Measurements from ENCODE around the gene POM121L2. TPM values are rescaled to one million over a fixed set of nuclear protein-coding genes. Genes with fewer than 3 reads are reported as not detected.
A peak's percentile ranks its signal among the peaks of the same experiment; 100 is the strongest.

The POM121L2 gene
- total and polyA plus RNA-seq, 9 of the 15 experiments (the other 6 are each of a cell fraction or from before 2014, with no cell fraction given): 0.23 to 0.45 TPM; not detected in 7

DNA sequence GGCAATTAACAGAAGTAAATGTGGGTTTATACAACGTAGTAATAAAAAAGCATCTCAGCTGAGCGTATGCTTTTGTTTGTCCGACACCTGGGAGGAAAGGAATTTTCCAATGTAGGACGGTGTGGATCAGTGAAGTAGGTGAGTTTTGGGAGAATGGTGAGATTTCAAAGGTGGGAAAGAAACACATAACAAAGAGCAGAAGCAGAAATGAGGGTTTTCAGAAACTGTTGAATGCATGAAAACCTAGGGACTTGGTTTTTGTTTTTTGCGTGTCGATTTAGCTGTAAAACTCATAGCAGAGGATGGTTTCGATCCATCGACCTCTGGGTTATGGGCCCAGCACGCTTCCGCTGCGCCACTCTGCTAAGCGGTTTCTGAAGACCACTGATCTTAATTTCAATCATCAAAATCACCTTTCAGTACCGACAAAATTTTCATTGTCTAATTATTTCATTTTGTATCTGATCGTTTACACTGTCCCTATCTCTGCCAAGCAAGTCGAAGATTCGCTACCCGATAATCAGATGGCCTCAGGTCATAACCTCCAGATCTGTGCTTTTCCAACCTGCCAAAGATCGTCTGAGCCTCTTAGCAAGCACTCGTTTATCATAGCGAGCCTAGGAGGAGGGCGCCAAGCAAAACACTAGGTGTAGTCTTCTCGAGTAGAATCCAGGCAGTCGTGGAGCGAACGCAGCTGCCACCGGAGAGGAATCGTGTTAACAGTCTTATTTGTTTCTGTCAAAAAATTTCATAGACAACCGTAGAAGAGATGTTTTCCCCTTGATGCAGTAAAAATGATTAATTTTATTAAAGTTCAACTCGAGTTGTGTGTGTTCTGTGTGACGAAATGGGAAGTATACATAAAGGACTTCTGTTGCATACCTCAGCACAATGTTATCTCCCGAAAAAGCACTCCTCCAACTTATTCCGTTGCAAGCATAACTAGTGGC is 20.9 kb upstream of the POM121L2 start (continued):
- TF ChIP-seq NBN (IDR thresholded peaks at IDR 0.05; ENCODE audit: low read depth): 0 out of 2 replicates have a peak, but pooled peaks have one; percentile 69
- TF ChIP-seq TAF9B (IDR thresholded peaks at IDR 0.05; ENCODE audit: partially characterized antibody): no peak
- TF ChIP-seq RFX5 (IDR thresholded peaks at IDR 0.05; ENCODE audit: low read depth, low read length): peak; percentile 70; the same call in 1 of the 2 replicates
- peak; percentile 73; the same call in 1 of the 2 replicates for TF ChIP-seq BRD4 (IDR thresholded peaks at IDR 0.05)
- TF ChIP-seq POLR2AphosphoS5 (IDR thresholded peaks at IDR 0.05; ENCODE audit: control insufficient read depth, insufficient read depth, low read depth, low read length): no peak
- TF ChIP-seq L3MBTL2 (IDR thresholded peaks at IDR 0.05): peak; percentile 60
- TF ChIP-seq ZNF431 (CRISPR knock-in tag; IDR thresholded peaks at IDR 0.05): no peak
- TF ChIP-seq EP300 (IDR thresholded peaks at IDR 0.05; ENCODE audit: low read length): peak; percentile 71
- peak; percentile 58 to 84; a peak in 2 of 4 replicates for TF ChIP-seq ARNT (IDR thresholded peaks at IDR 0.05)
- peak; percentile 53; the same call in 1 of the 2 replicates for TF ChIP-seq SMARCE1 (IDR thresholded peaks at IDR 0.05)
- no peak for TF ChIP-seq ZNF253 (CRISPR knock-in tag; conservative IDR thresholded peaks at IDR 0.05)
- TF ChIP-seq NR2C2 (CRISPR knock-in tag; IDR thresholded peaks at IDR 0.05): 0 out of 2 replicates have a peak, but pooled peaks have one; percentile 22
- TF ChIP-seq NR2C2 (tag; IDR thresholded peaks at IDR 0.05): peak; percentile 69
- TF ChIP-seq SMAD4 (CRISPR knock-in tag; conservative IDR thresholded peaks at IDR 0.05): peak; percentile 13; the same call in 1 of the 2 replicates
- no peak for TF ChIP-seq ZNF23 (CRISPR knock-in tag; IDR thresholded peaks at IDR 0.05)
- TF ChIP-seq NUFIP1 (IDR thresholded peaks at IDR 0.05; ENCODE audit: partially characterized antibody): peak; percentile 75
- TF ChIP-seq JUNB (CRISPR knock-in tag; conservative IDR thresholded peaks at IDR 0.05): no peak
- no peak for TF ChIP-seq SRSF3 (IDR thresholded peaks at IDR 0.05; ENCODE audit: insufficient read depth, low read length)
- TF ChIP-seq CSDE1 (IDR thresholded peaks at IDR 0.05): peak in 1 of 2 experiments; percentile 90; a peak in 2 of 4 replicates
- no peak for TF ChIP-seq U2AF1 (optimal IDR thresholded peaks at IDR 0.05; ENCODE audit: low read depth, low read length)
- TF ChIP-seq, protein P1, sequence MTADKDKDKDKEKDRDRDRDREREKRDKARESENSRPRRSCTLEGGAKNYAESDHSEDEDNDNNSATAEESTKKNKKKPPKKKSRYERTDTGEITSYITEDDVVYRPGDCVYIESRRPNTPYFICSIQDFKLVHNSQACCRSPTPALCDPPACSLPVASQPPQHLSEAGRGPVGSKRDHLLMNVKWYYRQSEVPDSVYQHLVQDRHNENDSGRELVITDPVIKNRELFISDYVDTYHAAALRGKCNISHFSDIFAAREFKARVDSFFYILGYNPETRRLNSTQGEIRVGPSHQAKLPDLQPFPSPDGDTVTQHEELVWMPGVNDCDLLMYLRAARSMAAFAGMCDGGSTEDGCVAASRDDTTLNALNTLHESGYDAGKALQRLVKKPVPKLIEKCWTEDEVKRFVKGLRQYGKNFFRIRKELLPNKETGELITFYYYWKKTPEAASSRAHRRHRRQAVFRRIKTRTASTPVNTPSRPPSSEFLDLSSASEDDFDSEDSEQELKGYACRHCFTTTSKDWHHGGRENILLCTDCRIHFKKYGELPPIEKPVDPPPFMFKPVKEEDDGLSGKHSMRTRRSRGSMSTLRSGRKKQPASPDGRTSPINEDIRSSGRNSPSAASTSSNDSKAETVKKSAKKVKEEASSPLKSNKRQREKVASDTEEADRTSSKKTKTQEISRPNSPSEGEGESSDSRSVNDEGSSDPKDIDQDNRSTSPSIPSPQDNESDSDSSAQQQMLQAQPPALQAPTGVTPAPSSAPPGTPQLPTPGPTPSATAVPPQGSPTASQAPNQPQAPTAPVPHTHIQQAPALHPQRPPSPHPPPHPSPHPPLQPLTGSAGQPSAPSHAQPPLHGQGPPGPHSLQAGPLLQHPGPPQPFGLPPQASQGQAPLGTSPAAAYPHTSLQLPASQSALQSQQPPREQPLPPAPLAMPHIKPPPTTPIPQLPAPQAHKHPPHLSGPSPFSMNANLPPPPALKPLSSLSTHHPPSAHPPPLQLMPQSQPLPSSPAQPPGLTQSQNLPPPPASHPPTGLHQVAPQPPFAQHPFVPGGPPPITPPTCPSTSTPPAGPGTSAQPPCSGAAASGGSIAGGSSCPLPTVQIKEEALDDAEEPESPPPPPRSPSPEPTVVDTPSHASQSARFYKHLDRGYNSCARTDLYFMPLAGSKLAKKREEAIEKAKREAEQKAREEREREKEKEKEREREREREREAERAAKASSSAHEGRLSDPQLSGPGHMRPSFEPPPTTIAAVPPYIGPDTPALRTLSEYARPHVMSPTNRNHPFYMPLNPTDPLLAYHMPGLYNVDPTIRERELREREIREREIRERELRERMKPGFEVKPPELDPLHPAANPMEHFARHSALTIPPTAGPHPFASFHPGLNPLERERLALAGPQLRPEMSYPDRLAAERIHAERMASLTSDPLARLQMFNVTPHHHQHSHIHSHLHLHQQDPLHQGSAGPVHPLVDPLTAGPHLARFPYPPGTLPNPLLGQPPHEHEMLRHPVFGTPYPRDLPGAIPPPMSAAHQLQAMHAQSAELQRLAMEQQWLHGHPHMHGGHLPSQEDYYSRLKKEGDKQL (CRISPR knock-in tag; IDR thresholded peaks at IDR 0.05; ENCODE audit: borderline replicate concordance): no peak
- no peak for TF ChIP-seq ZNF75A (CRISPR knock-in tag; IDR thresholded peaks at IDR 0.05)
